Gastrocnemius medialis (tissue), 4 donors: ENCODE measurements around the gene WASF2. TPM values are rescaled to one million over a fixed set of nuclear protein-coding genes. Genes with fewer than 3 reads are reported as not detected.

ENCODE experiments used
- ATAC-seq, 2 donors: fragments of 150-250 bp; one replicate each; pipeline ENCODE4 v1.9.1; 2016
- DNase-seq, 2 donors: peaks; one replicate each; pipeline ENCODE4 v3.0.0-alpha.2; 2019
- H3K27ac ChIP-seq, 4 donors: fragments of 200-600 bp; sonication (generic); 1 replicate in 1 of 4; 2 replicates in 3 of 4; pipeline ENCODE4 v1.5.1; 2016 to 2018; ENCODE audit warnings: mild to moderate bottlenecking in 2 of 4, moderate library complexity in 1 of 4
- H3K27me3 ChIP-seq, 3 donors: fragments of 200-600 bp; sonication (generic) in 2 of 3; 1 replicate in 1 of 3; 2 replicates in 2 of 3; pipeline versions ENCODE4 v1.5.1 to v1.6.0; 2016 to 2019; ENCODE audit warnings: mild to moderate bottlenecking in 1 of 3, moderate library complexity in 1 of 3
- H3K36me3 ChIP-seq, 2 donors: fragments of 200-600 bp; sonication (generic) in 1 of 2; one replicate each; pipeline ENCODE4 v1.5.1; 2017 to 2018
- H3K4me1 ChIP-seq, 2 donors: fragments of 200-600 bp; sonication (generic) in 1 of 2; one replicate each; pipeline ENCODE4 v1.5.1; 2016 to 2017; ENCODE audit warnings: mild to moderate bottlenecking in 2 of 2
- H3K4me3 ChIP-seq, 4 donors: fragments of 200-600 bp; sonication (generic) in 3 of 4; 1 replicate in 1 of 4; 2 replicates in 3 of 4; pipeline ENCODE4 v1.5.1; 2016 to 2019; ENCODE audit warnings: mild to moderate bottlenecking in 2 of 4
- H3K9me3 ChIP-seq, 3 donors: fragments of 200-600 bp; sonication (generic) in 2 of 3; 1 replicate in 1 of 3; 2 replicates in 2 of 3; pipeline ENCODE4 v1.5.1; 2016 to 2019
- CTCF ChIP-seq, 5 experiments: fragments of 450-650 bp in 3 of 5; fragments of 200-600 bp in 2 of 5; sonication (generic) in 2 of 5; IDR thresholded peaks in 4 of 5; conservative IDR thresholded peaks in 1 of 5; 1 replicate in 4 of 5; 2 replicates in 1 of 5; pipeline ENCODE4 v1.5.1; 2016 to 2019; ENCODE audit warnings: antibody characterized with exemption in 5 of 5, mild to moderate bottlenecking in 3 of 5, moderate library complexity in 3 of 5
- POLR2A ChIP-seq, 2 donors: fragments of 450-650 bp; IDR thresholded peaks; one replicate each; pipeline ENCODE4 v1.6.1; 2017; ENCODE audit warnings: antibody characterized with exemption in 2 of 2, mild to moderate bottlenecking in 2 of 2, moderate library complexity in 2 of 2
- in situ Hi-C, 4 donors: fragments of 200-750 bp; cut with MboI; loops; one replicate each; pipeline versions ENCODE4 v1.15.0 to v1.8.0; 2017; ENCODE audit warnings: low sequenced_read_pairs in 4 of 4
- intact Hi-C: fragments of 100-400 bp; cut with DNase I; formaldehyde crosslinking; loops from one replicate; pipeline ENCODE4 v1.15.1; 2023; ENCODE audit warnings: low total_unique reads
- total RNA-seq, 4 donors: library from RNA; depleted of rRNA; stranded (reverse); fragments of >200 nt; gene quantifications; one replicate each; pipeline versions ENCODE4 v1.1.0 to v1.2.3, GENCODE V29; 2016

WASF2 gene
- total RNA-seq, 4 donors from 2014 or later, result 10.6 to 16.7 (median 13.3) TPM

GRCh38 chr1:27513958-27514357 is 24.0 kb upstream of the WASF2 start:
- Histone ChIP-seq H3K27me3 (no peaks in the 10 kb centered on the region), H3K36me3 (no peaks in the 10 kb centered on the region), H3K4me3 (no peak overlapping the region), H3K27ac (peak overlapping the region; percentile 4 to 33 (median 22)), H3K9me3 (no peaks in the 10 kb centered on the region), H3K4me1 (peaks cover 25 to 30% of the 10 kb centered on the region in 2 donors)
- ATAC-seq (peak in 1 of 2 donors; percentile 25), DNase-seq (no peak)
- intact Hi-C loops (no loop called here), in situ Hi-C loops (loop anchor here in 2 of 4 donors (25.0 kb wide), 1 partner anchor 102 kb away; no protein-coding TSS in a partner anchor)
- TF ChIP-seq CTCF (IDR thresholded peaks at IDR 0.05 in 4 of 5, conservative IDR thresholded peaks at IDR 0.05 in 1 of 5), result no peak
- no peak for TF ChIP-seq POLR2A (IDR thresholded peaks at IDR 0.05)

GRCh38 chr1:27513528-27513927 is 23.6 kb upstream of the WASF2 start:
- H3K9me3 ChIP-seq, result no peaks in the 10 kb centered on the region
- H3K36me3 ChIP-seq, result no peaks in the 10 kb centered on the region
- intact Hi-C loops (no loop called here), in situ Hi-C loops (loop anchor here in 2 of 4 donors (25.0 kb wide), 1 partner anchor 101 kb away; no protein-coding TSS in a partner anchor)
- H3K27ac ChIP-seq, result peak overlapping the region in 2 of 4 donors; percentile 4 to 33
- H3K27me3 ChIP-seq, result no peaks in the 10 kb centered on the region
- DNase-seq, result no peak
- no peak overlapping the region for H3K4me3 ChIP-seq
- ATAC-seq, result no peak
- H3K4me1 ChIP-seq, result peaks cover 25 to 30% of the 10 kb centered on the region in 2 donors
- TF ChIP-seq POLR2A (IDR thresholded peaks at IDR 0.05) (no peak), CTCF (IDR thresholded peaks at IDR 0.05 in 4 of 5, conservative IDR thresholded peaks at IDR 0.05 in 1 of 5) (no peak)

GRCh38 chr1:27509127-27510080 is 19.4 kb upstream of the WASF2 start:
- Histone ChIP-seq H3K4me3 (no peak overlapping the region), H3K4me1 (peaks cover 18 to 22% of the 10 kb centered on the region in 2 donors), H3K36me3 (no peaks in the 10 kb centered on the region), H3K27ac (no peak overlapping the region), H3K9me3 (no peaks in the 10 kb centered on the region), H3K27me3 (no peaks in the 10 kb centered on the region)
- no peak for TF ChIP-seq CTCF (IDR thresholded peaks at IDR 0.05 in 4 of 5, conservative IDR thresholded peaks at IDR 0.05 in 1 of 5)
- DNase-seq, result no peak
- no peak for ATAC-seq
- intact Hi-C loops, result no loop called here
- in situ Hi-C loops, result loop anchor here in 2 of 4 donors (25.0 kb wide), 1 partner anchor 97 kb away; no protein-coding TSS in a partner anchor

- intact Hi-C loops (no loop called here), in situ Hi-C loops (loop anchor here in 2 of 4 donors (25.0 kb wide), 1 partner anchor 96 kb away; no protein-coding TSS in a partner anchor)
- ATAC-seq, result no peak
- H3K9me3 ChIP-seq, result no peaks in the 10 kb centered on the region
- TF ChIP-seq POLR2A (IDR thresholded peaks at IDR 0.05) (no peak), CTCF (IDR thresholded peaks at IDR 0.05 in 4 of 5, conservative IDR thresholded peaks at IDR 0.05 in 1 of 5) (no peak)
- peaks cover 17 to 20% of the 10 kb centered on the region in 2 donors for H3K4me1 ChIP-seq
- H3K27me3 ChIP-seq, result no peaks in the 10 kb centered on the region
- no peak overlapping the region for H3K4me3 ChIP-seq
- DNase-seq, result no peak
- H3K36me3 ChIP-seq, result no peaks in the 10 kb centered on the region
- no peak overlapping the region for H3K27ac ChIP-seq
Observed at GRCh38 chr1:27507960-27508665, 18.1 kb upstream of the WASF2 start.
